GM12872 (cell line): ENCODE data around the gene VPS4B.

Experiments used
- CTCF ChIP-seq: IDR thresholded peaks from 3 replicates; pipeline ENCODE4 v1.5.1; 2011; ENCODE audit warnings: low read depth, mild to moderate bottlenecking, low read length, moderate library complexity; ENCODE audit not compliant: insufficient read depth

Gene VPS4B

DNA sequence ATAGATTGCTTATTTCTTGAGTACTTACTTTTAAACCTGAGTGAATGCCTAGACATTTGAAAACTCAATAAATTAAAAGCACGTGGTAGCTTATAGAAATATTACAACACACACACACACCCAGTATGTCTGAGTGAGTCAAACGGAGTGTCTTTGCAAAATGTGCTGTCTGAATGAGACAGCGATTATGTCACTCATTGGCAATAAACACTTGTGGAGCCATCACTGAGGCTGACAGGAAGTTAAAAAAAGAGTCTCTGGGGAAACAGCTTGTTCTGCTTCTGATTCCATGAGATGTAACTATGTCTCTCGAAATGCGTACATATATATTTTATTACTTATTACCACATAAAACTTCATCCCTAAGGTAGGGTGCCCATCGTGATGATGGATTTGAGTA is 22.3 kb upstream of the VPS4B start:
- TF ChIP-seq CTCF = no peak

DNA sequence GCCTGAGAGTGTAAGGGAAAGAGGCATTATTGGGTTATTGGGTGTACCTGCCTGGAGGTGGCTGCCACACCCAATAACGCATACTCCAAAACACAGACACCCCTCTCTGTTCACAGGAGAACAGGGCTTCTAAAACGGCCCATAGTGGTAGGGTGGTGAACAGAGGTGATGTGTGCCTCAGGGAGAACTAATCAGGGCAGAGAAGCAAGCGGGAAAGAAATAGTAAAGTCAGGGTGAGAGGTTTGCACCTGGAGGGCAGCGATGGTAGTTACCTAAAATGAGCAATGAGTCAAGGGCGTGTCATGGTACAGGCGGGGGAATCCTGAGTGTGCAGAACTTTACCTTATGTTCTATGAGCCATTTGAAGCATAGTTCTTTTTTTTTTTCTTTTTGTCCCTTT is 21.6 kb upstream of the VPS4B start:
- 0 out of 3 replicates have a peak, but pooled peaks have one; percentile 4 for TF ChIP-seq CTCF

- no peak for TF ChIP-seq CTCF
Observed at GRCh38 chr18:63440881-63441280, 18.6 kb upstream of the VPS4B start.

- TF ChIP-seq CTCF = no peak
Observed at GRCh38 chr18:63440219-63440618, 17.9 kb upstream of the VPS4B start.

- peak; percentile 80 for TF ChIP-seq CTCF
Observed at GRCh38 chr18:63439334-63439733, 17.1 kb upstream of the VPS4B start.

- no peak for TF ChIP-seq CTCF
Observed at GRCh38 chr18:63438181-63438580, 15.9 kb upstream of the VPS4B start.

DNA sequence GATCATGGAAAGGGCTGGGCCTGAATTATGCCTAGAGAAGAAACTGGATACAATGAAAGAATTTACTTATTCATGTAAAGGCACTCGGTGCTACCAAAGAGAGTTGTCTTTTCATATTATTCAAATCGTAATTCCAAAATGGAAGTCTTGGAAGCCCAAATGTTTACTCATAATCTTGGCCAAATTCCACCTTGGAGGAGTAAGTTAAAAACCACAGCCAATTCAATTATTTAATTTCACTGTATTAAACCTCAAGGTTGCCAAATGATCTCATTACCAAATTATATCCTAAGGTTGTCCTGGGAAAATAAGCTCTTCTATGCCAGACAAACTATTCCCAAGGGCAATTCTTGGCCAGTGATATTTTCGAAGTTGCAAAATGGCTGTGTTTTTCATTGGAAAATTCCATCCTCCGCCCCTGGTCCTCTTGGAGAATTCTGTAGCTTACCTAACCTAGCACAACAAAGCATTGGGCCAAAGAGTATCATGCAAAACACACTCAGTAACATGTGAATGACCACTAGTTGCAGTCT is 11.1 kb upstream of the VPS4B start:
- TF ChIP-seq CTCF = no peak
